Ovary (tissue), 3 donors: Measurements from ENCODE around the gene NTRK3.

Source experiments
- CTCF ChIP-seq, 3 donors: fragments of 450-650 bp in 2 of 3; fragments of 200-600 bp in 1 of 3; IDR thresholded peaks; one replicate each; pipeline versions ENCODE4 v1.5.1 to v1.8.0; 2016 to 2022; ENCODE audit warnings: antibody characterized with exemption in 3 of 3, mild to moderate bottlenecking in 1 of 3
- EP300 ChIP-seq: sonication (generic); formaldehyde crosslinking; IDR thresholded peaks from one replicate; pipeline ENCODE4 v1.6.1; 2017; ENCODE audit warnings: antibody characterized with exemption
- POLR2A ChIP-seq: fragments of 450-650 bp; IDR thresholded peaks from one replicate; pipeline ENCODE4 v1.6.1; 2017; ENCODE audit warnings: antibody characterized with exemption, mild to moderate bottlenecking, moderate library complexity
- donor health status: DM: no; HTN: no; CAD: no.

- TF ChIP-seq CTCF (IDR thresholded peaks at IDR 0.05) (no peak), POLR2A (no peak), EP300 (no peak)
These were observed 77.9 kb downstream of the NTRK3 start for GRCh38 chr15:88178631-88179030.
